ENCODE measurements around the gene RAPGEF2. TPM values are rescaled to one million over a fixed set of nuclear protein-coding genes. Genes with fewer than 3 reads are reported as not detected.

The RAPGEF2 gene
- total and polyA plus RNA-seq, 2 experiments from 2014 or later: 17.3 to 96.0 TPM

- no peak for DNase-seq (ENCODE audit: low read depth in 1 of 2, low spot score in 1 of 2)
- peak overlapping the region; percentile 32 for H3K27ac ChIP-seq
- H3K27me3 ChIP-seq: no peaks in the 10 kb centered on the region
- no peak for TF ChIP-seq CTCF (IDR thresholded peaks at IDR 0.05; ENCODE audit: low read depth, low read length)
- peaks cover 25% of the 10 kb centered on the region for H3K4me1 ChIP-seq (ENCODE audit: low read depth)
- no peak overlapping the region for H3K4me3 ChIP-seq
- no peaks in the 10 kb centered on the region for H3K36me3 ChIP-seq
- no peaks in the 10 kb centered on the region for H3K9me3 ChIP-seq (ENCODE audit: low read depth)
Measured at GRCh38 chr4:159151689-159152088, 48.8 kb downstream of the RAPGEF2 start.

GRCh38 chr4:159152181-159152580 lies 49.3 kb downstream of the RAPGEF2 start:
- Histone ChIP-seq H3K36me3 (no peaks in the 10 kb centered on the region), H3K9me3 (ENCODE audit: low read depth) (no peaks in the 10 kb centered on the region), H3K27ac (no peak overlapping the region), H3K27me3 (no peaks in the 10 kb centered on the region), H3K4me3 (no peak overlapping the region), H3K4me1 (ENCODE audit: low read depth) (peaks cover 27% of the 10 kb centered on the region)
- TF ChIP-seq CTCF (IDR thresholded peaks at IDR 0.05; ENCODE audit: low read depth, low read length): no peak
- no peak for DNase-seq (ENCODE audit: low read depth in 1 of 2, low spot score in 1 of 2)

- Histone ChIP-seq H3K4me3 (no peak overlapping the region), H3K4me1 (ENCODE audit: low read depth) (peaks cover 40% of the 10 kb centered on the region), H3K36me3 (no peaks in the 10 kb centered on the region), H3K27ac (no peak overlapping the region), H3K9me3 (ENCODE audit: low read depth) (no peaks in the 10 kb centered on the region), H3K27me3 (no peaks in the 10 kb centered on the region)
- DNase-seq (ENCODE audit: low read depth in 1 of 2, low spot score in 1 of 2): no peak
- TF ChIP-seq CTCF (IDR thresholded peaks at IDR 0.05; ENCODE audit: low read depth, low read length): no peak
Measured at GRCh38 chr4:159153669-159154068, 50.8 kb downstream of the RAPGEF2 start.

DNA sequence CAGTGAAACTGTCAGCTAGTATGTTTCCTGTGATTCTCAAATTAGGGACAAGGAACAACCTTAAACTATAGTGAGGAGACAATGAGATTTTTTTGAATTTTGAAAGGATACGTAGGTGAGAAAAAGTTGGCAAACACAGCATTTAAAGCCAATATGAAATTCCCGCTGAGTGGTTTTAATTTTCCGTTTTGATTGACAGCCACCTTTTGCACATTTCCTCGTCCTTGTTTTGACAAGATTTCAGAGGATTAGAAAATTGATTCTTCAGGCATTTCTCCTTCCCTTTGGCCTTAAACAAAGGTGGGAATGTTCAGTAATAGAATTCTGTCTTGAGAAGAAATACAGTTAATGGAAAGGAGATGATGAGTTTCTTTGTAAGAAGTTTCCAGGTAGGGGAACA lies 52.2 kb downstream of the RAPGEF2 start:
- peaks cover 47% of the 10 kb centered on the region for H3K4me1 ChIP-seq (ENCODE audit: low read depth)
- no peaks in the 10 kb centered on the region for H3K27me3 ChIP-seq
- TF ChIP-seq CTCF (IDR thresholded peaks at IDR 0.05; ENCODE audit: low read depth, low read length): no peak
- H3K4me3 ChIP-seq: no peak overlapping the region
- no peaks in the 10 kb centered on the region for H3K36me3 ChIP-seq
- H3K27ac ChIP-seq: no peak overlapping the region
- H3K9me3 ChIP-seq (ENCODE audit: low read depth): no peaks in the 10 kb centered on the region
- no peak for DNase-seq (ENCODE audit: low read depth in 1 of 2, low spot score in 1 of 2)

- no peak for DNase-seq (ENCODE audit: low read depth in 1 of 2, low spot score in 1 of 2)
- Histone ChIP-seq H3K4me3 (no peak overlapping the region), H3K4me1 (ENCODE audit: low read depth) (peaks cover 54% of the 10 kb centered on the region), H3K9me3 (ENCODE audit: low read depth) (no peaks in the 10 kb centered on the region), H3K27ac (peak overlapping the region; percentile 51), H3K36me3 (no peaks in the 10 kb centered on the region), H3K27me3 (no peaks in the 10 kb centered on the region)
- no peak for TF ChIP-seq CTCF (IDR thresholded peaks at IDR 0.05; ENCODE audit: low read depth, low read length)
Measured at GRCh38 chr4:159158083-159158617, 55.3 kb downstream of the RAPGEF2 start.

GRCh38 chr4:159158985-159159384 lies 56.1 kb downstream of the RAPGEF2 start:
- Histone ChIP-seq H3K27me3 (no peaks in the 10 kb centered on the region), H3K36me3 (no peaks in the 10 kb centered on the region), H3K4me1 (ENCODE audit: low read depth) (peaks cover 53% of the 10 kb centered on the region), H3K4me3 (no peak overlapping the region), H3K9me3 (ENCODE audit: low read depth) (no peaks in the 10 kb centered on the region), H3K27ac (peak overlapping the region; percentile 51)
- TF ChIP-seq CTCF (IDR thresholded peaks at IDR 0.05; ENCODE audit: low read depth, low read length): no peak
- DNase-seq (ENCODE audit: low read depth in 1 of 2, low spot score in 1 of 2): no peak
